ENCODE data around the gene CLASRP. TPM values are rescaled to one million over a fixed set of nuclear protein-coding genes. Genes with fewer than 3 reads are reported as not detected.

CLASRP gene
- polyA plus RNA-seq, 3 donors: 2.2 to 152 (median 4.1) TPM

GRCh38 chr19:45086480-45086879, 47.6 kb downstream of the CLASRP start:
- Mint-ChIP-seq H3K27ac (peak overlapping the region in 1 of 7 donors; percentile 22), H3K27me3 (ENCODE audit: low read depth in 3 of 3) (no peaks in the 10 kb centered on the region), H3K4me1 (peaks cover 22% of the 10 kb centered on the region), H3K9me3 (no peaks in the 10 kb centered on the region), H3K4me3 (no peak overlapping the region), H3K36me3 (peaks cover 19 to 51% of the 10 kb centered on the region in 2 donors)
- Histone ChIP-seq H3K27ac (ENCODE audit: low read depth in 1 of 2, low read length in 2 of 2) (no peak overlapping the region), H3K9me3 (replicated peaks in 1 of 2; ENCODE audit: control insufficient read depth in 1 of 2, insufficient read depth in 1 of 2, low read length in 2 of 2) (no peaks in the 10 kb centered on the region), H3K36me3 (replicated peaks in 1 of 2; ENCODE audit: control insufficient read depth in 1 of 2, insufficient read depth in 2 of 2, low read length in 2 of 2) (peaks cover 10 to 22% of the 10 kb centered on the region in 2 donors), H3K79me2 (ENCODE audit: insufficient read depth, low read length) (peaks cover 20% of the 10 kb centered on the region), H3K27me3 (ENCODE audit: control insufficient read depth in 2 of 2, insufficient read depth in 2 of 2, low read length in 2 of 2) (no peaks in the 10 kb centered on the region), H3K9ac (ENCODE audit: insufficient read depth, low read length, poor library complexity, severe bottlenecking) (no peak overlapping the region), H2AFZ (ENCODE audit: insufficient read depth, low read depth, low read length, poor library complexity, severe bottlenecking) (no peak overlapping the region), H3K4me1 (ENCODE audit: control insufficient read depth in 1 of 2, insufficient read depth in 2 of 2, low read length in 2 of 2) (peaks cover 16 to 18% of the 10 kb centered on the region in 2 donors), H3K4me2 (replicated peaks; ENCODE audit: extremely low read depth, low read length, poor library complexity, severe bottlenecking) (no peak overlapping the region), H3K4me3 (replicated peaks in 1 of 3; ENCODE audit: low read depth in 2 of 3, low read length in 3 of 3) (no peak overlapping the region), H4K20me1 (ENCODE audit: insufficient read depth, low read length) (peaks cover 24% of the 10 kb centered on the region)
- intact Hi-C loops (cut with micrococcal nuclease): no loop called here
- no peak for DNase-seq
- WGBS (ENCODE audit: insufficient coverage): no CpG with 5 or more reads among the region's 4 CpGs
- TF ChIP-seq, protein P1, sequence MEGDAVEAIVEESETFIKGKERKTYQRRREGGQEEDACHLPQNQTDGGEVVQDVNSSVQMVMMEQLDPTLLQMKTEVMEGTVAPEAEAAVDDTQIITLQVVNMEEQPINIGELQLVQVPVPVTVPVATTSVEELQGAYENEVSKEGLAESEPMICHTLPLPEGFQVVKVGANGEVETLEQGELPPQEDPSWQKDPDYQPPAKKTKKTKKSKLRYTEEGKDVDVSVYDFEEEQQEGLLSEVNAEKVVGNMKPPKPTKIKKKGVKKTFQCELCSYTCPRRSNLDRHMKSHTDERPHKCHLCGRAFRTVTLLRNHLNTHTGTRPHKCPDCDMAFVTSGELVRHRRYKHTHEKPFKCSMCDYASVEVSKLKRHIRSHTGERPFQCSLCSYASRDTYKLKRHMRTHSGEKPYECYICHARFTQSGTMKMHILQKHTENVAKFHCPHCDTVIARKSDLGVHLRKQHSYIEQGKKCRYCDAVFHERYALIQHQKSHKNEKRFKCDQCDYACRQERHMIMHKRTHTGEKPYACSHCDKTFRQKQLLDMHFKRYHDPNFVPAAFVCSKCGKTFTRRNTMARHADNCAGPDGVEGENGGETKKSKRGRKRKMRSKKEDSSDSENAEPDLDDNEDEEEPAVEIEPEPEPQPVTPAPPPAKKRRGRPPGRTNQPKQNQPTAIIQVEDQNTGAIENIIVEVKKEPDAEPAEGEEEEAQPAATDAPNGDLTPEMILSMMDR (IDR thresholded peaks at IDR 0.05): no peak

- Histone ChIP-seq H3K4me2 (replicated peaks; ENCODE audit: extremely low read depth, low read length, poor library complexity, severe bottlenecking) (peak overlapping the region; percentile 42), H3K4me1 (ENCODE audit: control insufficient read depth in 1 of 2, insufficient read depth in 2 of 2, low read length in 2 of 2) (peaks cover 16 to 26% of the 10 kb centered on the region in 2 donors), H3K27ac (ENCODE audit: low read depth in 1 of 2, low read length in 2 of 2) (peak overlapping the region; percentile 38 to 53), H3K9ac (ENCODE audit: insufficient read depth, low read length, poor library complexity, severe bottlenecking) (peak overlapping the region; percentile 25), H3K4me3 (replicated peaks in 1 of 3; ENCODE audit: low read depth in 2 of 3, low read length in 3 of 3) (peak overlapping the region in 1 of 3 experiments; percentile 32), H4K20me1 (ENCODE audit: insufficient read depth, low read length) (peaks cover 17% of the 10 kb centered on the region), H3K79me2 (ENCODE audit: insufficient read depth, low read length) (peaks cover 9% of the 10 kb centered on the region), H3K9me3 (replicated peaks in 1 of 2; ENCODE audit: control insufficient read depth in 1 of 2, insufficient read depth in 1 of 2, low read length in 2 of 2) (no peaks in the 10 kb centered on the region), H2AFZ (ENCODE audit: insufficient read depth, low read depth, low read length, poor library complexity, severe bottlenecking) (no peak overlapping the region), H3K36me3 (replicated peaks in 1 of 2; ENCODE audit: control insufficient read depth in 1 of 2, insufficient read depth in 2 of 2, low read length in 2 of 2) (peaks cover 6 to 11% of the 10 kb centered on the region in 2 donors), H3K27me3 (ENCODE audit: control insufficient read depth in 2 of 2, insufficient read depth in 2 of 2, low read length in 2 of 2) (no peaks in the 10 kb centered on the region)
- Mint-ChIP-seq H3K9me3 (no peaks in the 10 kb centered on the region), H3K36me3 (peaks cover 10 to 41% of the 10 kb centered on the region in 2 donors), H3K27ac (peak overlapping the region in 5 of 7 donors; percentile 64 to 86 (median 74)), H3K4me3 (peak overlapping the region; percentile 64 to 86), H3K4me1 (peaks cover 26% of the 10 kb centered on the region), H3K27me3 (ENCODE audit: low read depth in 3 of 3) (peaks cover 0 to 2% (median 0%) of the 10 kb centered on the region in 3 donors)
- 3% methylated on average over 11 of the region's 11 CpGs for WGBS (ENCODE audit: insufficient coverage)
- TF ChIP-seq, protein P1 (IDR thresholded peaks at IDR 0.05): no peak
- intact Hi-C loops (cut with micrococcal nuclease): no loop called here
- peak in 2 of 3 donors; percentile 35 to 41 for DNase-seq
Observed at GRCh38 chr19:45087531-45087930, 48.7 kb downstream of the CLASRP start.

All from CD14-positive monocyte (primary cell).